SU-DHL-6 (cell line): ENCODE measurements around the gene HID1.

Experiments
- H2AFZ ChIP-seq: fragments of 200-600 bp; sonication (generic); 2 replicates; pipeline ENCODE4 v1.6.1; 2014; ENCODE audit warnings: low read depth, mild to moderate bottlenecking, moderate library complexity, mixed read lengths, antibody characterized with exemption, low read length; ENCODE audit not compliant: severe bottlenecking
- H3F3A ChIP-seq: fragments of 200-600 bp; shearing (Covaris generic); 2 replicates; pipeline ENCODE4 v1.6.0; 2016; ENCODE audit warnings: antibody characterized with exemption, mild to moderate bottlenecking; ENCODE audit not compliant: insufficient read depth
- H3K27ac ChIP-seq: fragments of 200-600 bp; sonication (generic); 2 replicates; pipeline ENCODE4 v1.5.1; 2016; ENCODE audit warnings: low read depth, mild to moderate bottlenecking, low read length, moderate library complexity, mixed read lengths
- H3K27me3 ChIP-seq: fragments of 200-600 bp; sonication (generic), shearing (Covaris generic); 2 replicates; pipeline ENCODE4 v1.6.0; 2014; ENCODE audit warnings: mild to moderate bottlenecking, low read length
- H3K36me3 ChIP-seq: fragments of 200-600 bp; sonication (generic); 2 replicates; pipeline ENCODE4 v1.6.1; 2014; ENCODE audit warnings: mild to moderate bottlenecking, low read length, mixed read lengths
- H3K4me2 ChIP-seq: fragments of 300-600, 200-600 bp; shearing (Covaris generic), sonication (generic); 2 replicates; pipeline ENCODE4 v1.6.0; 2014; ENCODE audit warnings: low read length, low read depth, mild to moderate bottlenecking; ENCODE audit not compliant: poor library complexity, severe bottlenecking
- H3K4me3 ChIP-seq: fragments of 200-600 bp; sonication (generic); 2 replicates; pipeline ENCODE4 v1.5.1; 2014; ENCODE audit warnings: antibody characterized with exemption, low read length, mild to moderate bottlenecking, mixed read lengths; ENCODE audit not compliant: insufficient read depth, poor library complexity, severe bottlenecking
- H3K79me2 ChIP-seq: fragments of 200-600 bp; sonication (generic); 2 replicates; pipeline ENCODE4 v1.6.1; 2014; ENCODE audit warnings: mild to moderate bottlenecking, low read length, moderate library complexity; ENCODE audit not compliant: insufficient read depth
- H3K9ac ChIP-seq: fragments of 200-600 bp; sonication (generic); 2 replicates; pipeline ENCODE4 v1.7.0; 2014; ENCODE audit warnings: mild to moderate bottlenecking, low read length
- H3K9me2 ChIP-seq: fragments of 200-600 bp; sonication (generic); replicated peaks from 2 replicates; pipeline ENCODE4 v1.6.1; 2014; ENCODE audit warnings: low read length; ENCODE audit not compliant: insufficient read depth
- H3K9me3 ChIP-seq: fragments of 200-600 bp; sonication (generic); 2 replicates; pipeline ENCODE4 v1.6.1; 2014; ENCODE audit warnings: low read length, mixed read lengths; ENCODE audit not compliant: insufficient read depth
- H4K20me1 ChIP-seq: fragments of 200-600 bp; sonication (generic); 2 replicates; pipeline ENCODE4 v1.6.1; 2014; ENCODE audit warnings: low read depth, mild to moderate bottlenecking, antibody characterized with exemption, low read length, moderate library complexity, mixed read lengths
- EZH2phosphoT487 ChIP-seq: fragments of 200-600 bp; sonication (generic), shearing (Covaris generic); conservative IDR thresholded peaks from 2 replicates; pipeline ENCODE4 v1.6.1; 2018; ENCODE audit warnings: mild to moderate bottlenecking, antibody characterized with exemption, low read length, moderate library complexity, mixed read lengths
- TF ChIP-seq, protein P1 (sequence below): fragments of 200-600 bp; sonication (generic); IDR thresholded peaks from one replicate; pipeline ENCODE4 v1.5.1; 2017; ENCODE audit warnings: antibody characterized with exemption, mild to moderate bottlenecking, low read length, moderate library complexity; ENCODE audit not compliant: insufficient read depth, poor library complexity, severe bottlenecking

HID1 gene

DNA sequence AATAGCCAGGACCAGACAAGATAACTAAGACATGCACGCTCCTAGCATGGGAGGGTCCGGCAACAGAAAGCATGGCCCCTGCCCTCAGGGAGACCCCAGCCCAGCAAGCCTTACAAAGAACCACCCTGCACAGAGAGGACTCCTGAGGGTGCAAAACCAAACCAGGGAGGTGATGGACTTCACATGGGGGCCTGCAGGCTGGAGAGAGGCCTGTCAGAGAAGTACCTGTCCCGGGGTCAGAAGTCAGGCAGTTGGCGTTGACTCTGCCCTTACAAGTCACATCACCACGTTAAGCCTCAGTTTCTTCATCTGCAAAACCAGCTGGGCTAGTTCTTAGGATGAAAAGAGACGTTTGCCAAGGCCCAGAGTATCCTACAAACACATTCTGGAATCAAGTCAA is 43.8 kb downstream of the HID1 start:
- no peak overlapping the region for H3K27ac ChIP-seq
- no peaks in the 10 kb centered on the region for H4K20me1 ChIP-seq
- H3K9me2 ChIP-seq, result no peaks in the 10 kb centered on the region

DNA sequence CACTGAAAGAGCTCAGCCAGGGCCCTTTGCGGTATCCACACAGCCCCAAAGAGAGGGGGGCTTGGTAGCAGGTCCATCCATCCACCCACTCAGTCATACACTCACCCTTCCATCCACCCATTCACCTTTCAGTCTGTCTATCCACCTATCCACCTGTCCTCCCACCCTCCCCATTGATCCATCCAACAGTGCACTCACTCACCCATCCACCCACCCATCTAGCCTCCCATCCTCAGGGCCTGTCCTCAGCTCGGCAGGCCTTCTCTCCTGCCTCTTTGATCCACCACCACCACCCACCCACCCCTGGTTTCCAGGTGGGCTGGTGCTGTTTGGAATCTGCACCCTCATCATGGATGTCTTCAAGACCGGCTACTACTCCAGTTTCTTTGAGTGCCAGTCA is 47.3 kb downstream of the HID1 start:
- no peak overlapping the region for H3K9ac ChIP-seq
- no peaks in the 10 kb centered on the region for H3K9me3 ChIP-seq
- H3K79me2 ChIP-seq, result no peaks in the 10 kb centered on the region
- H3K4me3 ChIP-seq, result no peak overlapping the region
- no peak overlapping the region for H2AFZ ChIP-seq
- no peaks in the 10 kb centered on the region for H4K20me1 ChIP-seq
- no peak overlapping the region for H3K4me2 ChIP-seq
- TF ChIP-seq EZH2phosphoT487, result no peak
- TF ChIP-seq, protein P1, sequence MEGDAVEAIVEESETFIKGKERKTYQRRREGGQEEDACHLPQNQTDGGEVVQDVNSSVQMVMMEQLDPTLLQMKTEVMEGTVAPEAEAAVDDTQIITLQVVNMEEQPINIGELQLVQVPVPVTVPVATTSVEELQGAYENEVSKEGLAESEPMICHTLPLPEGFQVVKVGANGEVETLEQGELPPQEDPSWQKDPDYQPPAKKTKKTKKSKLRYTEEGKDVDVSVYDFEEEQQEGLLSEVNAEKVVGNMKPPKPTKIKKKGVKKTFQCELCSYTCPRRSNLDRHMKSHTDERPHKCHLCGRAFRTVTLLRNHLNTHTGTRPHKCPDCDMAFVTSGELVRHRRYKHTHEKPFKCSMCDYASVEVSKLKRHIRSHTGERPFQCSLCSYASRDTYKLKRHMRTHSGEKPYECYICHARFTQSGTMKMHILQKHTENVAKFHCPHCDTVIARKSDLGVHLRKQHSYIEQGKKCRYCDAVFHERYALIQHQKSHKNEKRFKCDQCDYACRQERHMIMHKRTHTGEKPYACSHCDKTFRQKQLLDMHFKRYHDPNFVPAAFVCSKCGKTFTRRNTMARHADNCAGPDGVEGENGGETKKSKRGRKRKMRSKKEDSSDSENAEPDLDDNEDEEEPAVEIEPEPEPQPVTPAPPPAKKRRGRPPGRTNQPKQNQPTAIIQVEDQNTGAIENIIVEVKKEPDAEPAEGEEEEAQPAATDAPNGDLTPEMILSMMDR, result no peak
- no peaks in the 10 kb centered on the region for H3F3A ChIP-seq
- no peaks in the 10 kb centered on the region for H3K27me3 ChIP-seq
- no peaks in the 10 kb centered on the region for H3K9me2 ChIP-seq
- H3K27ac ChIP-seq, result no peak overlapping the region
- H3K36me3 ChIP-seq, result no peaks in the 10 kb centered on the region

More for the DNA sequence above, 43.8 kb downstream of the HID1 start:
- no peak overlapping the region for H3K4me3 ChIP-seq
- H2AFZ ChIP-seq, result no peak overlapping the region
- no peak overlapping the region for H3K4me2 ChIP-seq
- no peaks in the 10 kb centered on the region for H3K9me3 ChIP-seq
- H3K36me3 ChIP-seq, result no peaks in the 10 kb centered on the region
- H3K9ac ChIP-seq, result no peak overlapping the region
- H3K79me2 ChIP-seq, result no peaks in the 10 kb centered on the region
- H3K27me3 ChIP-seq, result no peaks in the 10 kb centered on the region
- no peaks in the 10 kb centered on the region for H3F3A ChIP-seq
- TF ChIP-seq EZH2phosphoT487, result no peak
- TF ChIP-seq, protein P1, result no peak

DNA sequence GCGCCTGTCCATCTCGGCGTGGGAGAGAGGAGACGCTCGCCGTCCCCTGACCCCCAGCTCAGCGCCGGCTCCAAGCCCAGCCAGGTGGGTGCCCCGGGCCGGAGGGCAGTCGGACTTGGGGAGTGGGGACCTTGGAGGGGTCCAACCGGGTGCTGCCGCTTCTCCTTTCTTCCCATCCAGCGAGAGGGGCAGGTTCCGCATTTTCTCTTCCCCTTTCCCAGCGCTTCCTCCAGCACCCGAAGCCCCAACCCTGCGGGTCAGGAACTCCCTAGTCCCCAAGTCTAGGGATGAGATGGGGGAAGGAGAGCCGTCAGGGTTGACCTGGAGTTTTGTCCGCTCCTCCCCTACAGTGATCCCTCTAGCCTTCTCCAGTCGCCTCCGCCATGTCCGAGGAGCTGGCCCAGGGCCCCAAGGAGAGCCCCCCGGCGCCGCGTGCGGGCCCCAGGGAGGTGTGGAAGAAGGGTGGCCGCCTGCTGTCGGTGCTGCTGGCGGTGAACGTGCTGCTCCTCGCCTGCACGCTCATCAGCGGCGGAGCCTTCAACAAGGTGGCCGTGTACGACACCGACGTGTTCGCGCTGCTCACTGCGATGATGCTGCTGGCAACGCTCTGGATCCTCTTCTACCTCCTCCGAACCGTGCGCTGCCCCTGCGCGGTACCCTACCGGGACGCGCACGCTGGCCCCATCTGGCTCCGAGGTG is 48.2 kb downstream of the HID1 start, which contains the start of gene OTOP2:
OTOP2 (plus strand) TSS at position 24 of the 699 bp plus-strand sequence; CDS start at position 384, 360 bp downstream.
- H3K27ac ChIP-seq, result no peak within 1 kb of the TSS
- no peak within 1 kb of the TSS for H3K9ac ChIP-seq
- H3K27me3 ChIP-seq, result no peaks in the 10 kb centered on the region
- no peak within 1 kb of the TSS for H3K4me3 ChIP-seq
- no peaks in the 10 kb centered on the region for H3K9me3 ChIP-seq
- H4K20me1 ChIP-seq, result no peaks in the 10 kb centered on the region
- no peaks in the 10 kb centered on the region for H3K9me2 ChIP-seq
- TF ChIP-seq, protein P1, result no peak
- TF ChIP-seq EZH2phosphoT487, result no peak
- H3K4me2 ChIP-seq, result no peak within 1 kb of the TSS
- H2AFZ ChIP-seq, result no peak within 1 kb of the TSS
- H3K79me2 ChIP-seq, result no peaks in the 10 kb centered on the region
- no peaks in the 10 kb centered on the region for H3K36me3 ChIP-seq
- H3F3A ChIP-seq, result no peaks in the 10 kb centered on the region
